SIG-M5 treated with dmso at 0.1 percent for 504 hours (cell line): ENCODE results near the gene TMC1.
"Not testable (repeated sequence)": the region's sequence is repeated elsewhere in the genome, so short reads cannot be mapped to it uniquely, and the experiment has no call there.

Source experiments
- DNase-seq: peaks from one replicate; lab custom pipeline; 2025; ENCODE audit not compliant: unreplicated experiment; lab: John Stamatoyannopoulos, UW

TMC1 gene

DNA sequence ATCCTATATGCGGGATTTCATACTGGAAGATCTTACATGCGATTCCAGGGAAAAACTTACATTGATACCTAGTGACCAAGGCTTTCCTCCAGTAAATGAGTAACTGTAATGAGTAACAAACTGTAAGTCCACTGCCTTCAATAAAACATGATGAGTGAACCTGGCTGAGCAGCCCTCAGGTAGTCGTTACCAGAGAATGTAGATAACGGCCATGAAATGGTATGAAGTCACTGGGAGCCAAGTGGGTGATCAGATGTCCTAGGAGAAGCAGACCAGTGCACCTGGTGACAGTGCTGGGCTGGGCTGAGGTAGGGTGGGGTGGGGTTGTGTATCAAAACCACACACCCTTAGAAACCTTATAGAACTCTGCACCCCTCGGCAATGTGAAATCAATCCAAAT, 227.9 kb downstream of the TMC1 start:
- no peak for DNase-seq

GRCh38 chr9:72751541-72751940, 230.1 kb downstream of the TMC1 start:
- no peak for DNase-seq

- DNase-seq: no peak
These were observed 232.0 kb downstream of the TMC1 start for GRCh38 chr9:72753266-72753893.

- no peak for DNase-seq
These were observed 234.4 kb downstream of the TMC1 start for GRCh38 chr9:72755836-72756235.

GRCh38 chr9:72758944-72759343, 237.5 kb downstream of the TMC1 start:
- DNase-seq: no peak

DNA sequence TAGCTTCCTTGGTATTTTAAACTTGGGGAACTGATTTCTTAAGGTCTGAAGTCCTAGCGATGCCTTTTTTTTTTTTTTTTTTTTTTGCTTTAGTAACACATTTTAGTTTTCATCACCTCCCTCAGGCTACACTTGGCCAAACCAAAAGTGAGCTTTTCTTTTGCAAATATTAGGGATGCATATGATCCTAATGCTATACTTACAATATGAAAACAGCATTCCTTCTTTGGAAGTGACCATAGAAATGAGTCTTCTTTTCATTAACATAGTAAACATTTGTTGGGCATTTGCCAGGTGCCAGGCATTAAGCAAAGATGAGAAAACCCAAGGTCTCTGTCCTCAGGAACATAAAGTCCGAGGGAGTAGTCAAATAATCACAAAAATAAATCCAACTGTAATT, 241.6 kb downstream of the TMC1 start:
- DNase-seq: no peak

DNA sequence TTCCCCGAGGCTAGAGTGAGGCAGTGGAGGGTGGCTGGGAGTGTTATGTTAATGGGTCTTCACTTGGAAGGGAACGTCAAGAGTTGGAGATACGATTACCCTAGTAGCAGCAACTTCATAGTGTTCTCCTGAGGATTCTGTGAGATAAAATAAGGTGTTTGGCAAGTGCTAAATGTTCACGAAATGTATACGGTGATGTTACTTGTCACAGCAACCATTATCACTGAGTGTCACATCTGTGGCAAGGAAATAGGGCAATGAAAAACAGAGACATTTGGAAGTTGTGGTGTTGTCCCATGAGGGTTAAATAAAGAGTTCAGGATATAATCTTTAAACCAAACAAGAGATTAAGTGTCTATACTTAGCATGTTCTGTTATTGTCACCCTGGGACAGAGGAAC, 248.1 kb downstream of the TMC1 start:
- DNase-seq: no peak

GRCh38 chr9:72772661-72773060, 251.3 kb downstream of the TMC1 start:
- DNase-seq: no peak

GRCh38 chr9:72773570-72773969, 252.2 kb downstream of the TMC1 start:
- DNase-seq: no peak

- no peak for DNase-seq
These were observed 254.2 kb downstream of the TMC1 start for GRCh38 chr9:72775570-72775969.

GRCh38 chr9:72779614-72780013, 258.2 kb downstream of the TMC1 start:
- no peak for DNase-seq

DNA sequence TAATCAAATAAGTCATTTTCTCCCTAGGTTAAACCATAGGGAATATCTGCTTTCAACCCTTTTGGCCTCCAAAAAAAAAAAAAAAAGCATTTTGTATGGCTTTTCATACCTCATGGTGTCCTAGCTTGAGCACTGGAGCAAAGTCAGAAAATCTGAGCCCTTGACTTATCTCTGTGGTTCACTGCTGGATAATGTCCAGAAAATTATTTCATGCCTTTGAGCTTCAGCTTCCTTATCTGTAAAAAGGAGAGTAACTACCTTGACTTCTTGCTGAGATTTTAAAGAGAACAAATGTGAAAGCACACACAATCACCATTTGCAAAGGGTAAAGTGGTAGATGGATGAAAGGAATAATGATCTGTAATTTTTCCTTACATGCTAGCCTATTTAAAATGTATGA, 265.5 kb downstream of the TMC1 start:
- no peak for DNase-seq

- DNase-seq: no peak
These were observed 267.7 kb downstream of the TMC1 start for GRCh38 chr9:72788966-72789735.

DNA sequence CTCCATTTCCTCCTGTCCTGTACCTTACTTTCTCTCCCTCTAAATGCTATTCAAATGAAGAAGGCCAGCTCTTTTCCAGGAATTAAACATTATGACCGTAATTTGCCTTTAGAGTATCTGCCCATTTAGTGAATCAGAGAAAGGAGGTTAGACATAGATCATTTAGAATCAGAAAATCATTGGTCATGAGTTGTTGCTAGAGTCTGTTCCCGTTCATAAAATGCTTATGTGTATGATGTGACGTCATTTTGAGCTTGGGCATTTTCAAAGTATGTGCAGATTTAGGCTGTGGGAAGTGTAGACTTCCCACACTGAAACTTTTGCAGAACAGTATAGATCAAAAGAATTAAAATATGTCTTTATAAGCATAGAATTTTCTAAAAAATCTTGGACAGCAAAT, 268.5 kb downstream of the TMC1 start:
- DNase-seq: no peak

- DNase-seq: no peak
These were observed 269.6 kb downstream of the TMC1 start for GRCh38 chr9:72790989-72791388.

- no peak for DNase-seq
These were observed 270.0 kb downstream of the TMC1 start for GRCh38 chr9:72791436-72791835.

- DNase-seq: no peak
These were observed 273.5 kb downstream of the TMC1 start for GRCh38 chr9:72794946-72795345.

DNA sequence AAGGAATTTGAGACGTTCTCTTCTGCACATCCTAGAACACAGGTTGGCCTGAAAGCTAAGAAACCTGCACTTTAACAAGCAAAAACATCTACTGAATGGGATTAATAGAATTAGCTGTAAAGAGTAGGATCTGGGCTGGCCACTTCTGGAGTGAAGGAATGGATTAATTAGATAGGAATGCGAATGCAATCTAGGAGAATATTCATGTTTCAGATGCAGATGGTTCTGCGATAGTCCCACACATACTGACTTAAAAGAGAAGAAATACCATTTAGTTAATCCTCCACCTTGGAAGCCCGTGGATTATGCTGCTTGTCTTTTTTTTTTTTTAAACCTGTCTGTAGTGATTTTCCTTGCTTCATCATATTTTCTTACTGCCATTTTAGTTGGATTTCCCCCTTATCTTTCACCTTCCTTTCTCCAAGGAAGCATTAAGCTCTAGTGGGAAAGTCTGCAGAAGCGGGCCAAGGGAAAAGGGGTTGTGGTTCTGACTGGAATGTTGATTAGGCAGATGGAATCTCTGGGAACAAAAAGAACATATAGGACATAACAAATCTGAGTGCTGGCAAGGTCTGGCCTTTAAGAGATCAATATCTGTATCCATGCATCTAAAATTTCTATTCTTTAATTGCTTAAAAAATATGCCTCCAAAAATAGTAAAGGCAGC, 279.1 kb downstream of the TMC1 start:
- no peak for DNase-seq

DNA sequence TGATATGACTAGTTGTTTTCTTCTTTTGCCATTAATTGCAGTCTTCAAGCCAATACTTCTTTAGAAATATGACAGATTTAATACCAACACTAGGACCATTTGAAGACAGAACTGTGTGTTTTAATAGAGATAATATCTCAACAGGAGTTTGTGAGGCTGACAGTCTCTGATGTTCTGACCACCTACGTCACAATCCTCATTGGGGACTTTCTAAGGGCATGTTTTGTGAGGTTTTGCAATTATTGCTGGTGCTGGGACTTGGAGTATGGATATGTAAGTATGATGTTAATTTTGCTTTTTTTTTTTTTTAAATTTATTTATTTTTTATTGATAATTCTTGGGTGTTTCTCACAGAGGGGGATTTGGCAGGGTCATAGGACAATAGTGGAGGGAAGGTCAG, 283.8 kb downstream of the TMC1 start:
- no peak for DNase-seq

GRCh38 chr9:72806313-72806809, 285.0 kb downstream of the TMC1 start:
- DNase-seq: not testable (repeated sequence)

GRCh38 chr9:72807765-72808445, 286.5 kb downstream of the TMC1 start:
- no peak for DNase-seq

GRCh38 chr9:72808446-72808768, 287.0 kb downstream of the TMC1 start:
- no peak for DNase-seq
